GM21619 (cell line): Measurements from ENCODE around the gene ZNF569.
"Not testable (repeated sequence)": the region's sequence is repeated elsewhere in the genome, so short reads cannot be mapped to it uniquely, and the experiment has no call there.

Experiments used
- ATAC-seq: cut with Tn5 transposase; IDR thresholded peaks from one replicate; pipeline ENCODE4 v1.9.1; 2021; ENCODE audit not compliant: unreplicated experiment

ZNF569 gene

DNA sequence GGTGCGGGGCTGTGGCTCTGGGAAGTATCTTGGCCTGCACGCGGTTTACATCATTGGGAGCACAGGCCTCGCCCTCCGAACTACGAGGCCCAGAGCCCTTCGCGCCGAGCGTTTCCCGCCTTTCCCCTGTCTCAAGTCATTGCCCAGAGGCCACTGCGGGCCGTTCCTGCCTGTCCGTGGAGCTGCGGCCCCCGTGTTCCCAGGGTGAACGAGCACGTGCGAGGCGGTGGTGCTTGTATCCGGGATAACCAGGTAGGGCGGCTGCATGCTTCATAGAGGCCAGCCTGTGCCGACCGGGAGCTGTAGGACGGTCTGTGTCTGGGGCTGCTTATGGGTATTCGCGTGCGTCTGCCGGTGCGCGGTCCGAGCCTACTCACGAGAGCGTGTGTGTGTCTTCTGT is 63.8 kb downstream of the ZNF569 start:
- ATAC-seq = no peak

DNA sequence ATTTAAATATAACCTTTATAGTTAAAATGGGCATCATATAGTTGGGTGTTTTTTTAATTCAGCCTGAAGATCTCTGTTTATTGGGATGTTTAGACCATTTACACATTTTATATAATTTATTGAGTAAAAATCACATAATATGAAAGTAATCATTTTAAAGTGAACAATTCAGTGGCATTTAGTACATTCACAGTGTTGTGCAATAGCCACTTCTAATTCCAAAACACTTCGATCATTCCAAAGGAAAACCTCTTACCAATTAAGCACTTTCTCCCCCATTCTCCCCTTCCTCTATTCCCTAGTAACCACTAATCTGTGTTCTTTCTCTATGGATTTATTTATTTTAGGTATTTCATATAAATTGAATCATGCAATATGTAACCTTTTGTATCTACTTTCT is 66.2 kb downstream of the ZNF569 start:
- no peak for ATAC-seq

DNA sequence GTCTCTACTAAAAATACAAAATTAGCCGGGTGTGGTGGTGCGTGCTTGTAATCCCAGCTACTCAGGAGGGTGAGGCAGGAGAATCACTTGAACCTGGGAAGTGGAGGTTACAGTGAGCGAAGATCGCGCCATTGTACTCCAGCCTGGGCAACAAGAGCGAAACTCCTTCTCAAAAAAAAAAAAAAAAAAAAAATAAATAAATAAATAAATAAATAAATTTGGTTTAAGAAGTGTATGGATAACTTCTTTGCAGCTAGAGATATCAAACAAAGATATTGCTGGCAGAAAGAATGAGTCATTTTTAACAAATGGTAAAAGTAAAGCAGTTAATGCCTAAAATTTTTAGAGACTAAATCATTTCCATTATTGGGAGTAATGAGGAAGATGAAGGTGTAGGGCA is 75.8 kb downstream of the ZNF569 start:
- not testable (repeated sequence) for ATAC-seq

DNA sequence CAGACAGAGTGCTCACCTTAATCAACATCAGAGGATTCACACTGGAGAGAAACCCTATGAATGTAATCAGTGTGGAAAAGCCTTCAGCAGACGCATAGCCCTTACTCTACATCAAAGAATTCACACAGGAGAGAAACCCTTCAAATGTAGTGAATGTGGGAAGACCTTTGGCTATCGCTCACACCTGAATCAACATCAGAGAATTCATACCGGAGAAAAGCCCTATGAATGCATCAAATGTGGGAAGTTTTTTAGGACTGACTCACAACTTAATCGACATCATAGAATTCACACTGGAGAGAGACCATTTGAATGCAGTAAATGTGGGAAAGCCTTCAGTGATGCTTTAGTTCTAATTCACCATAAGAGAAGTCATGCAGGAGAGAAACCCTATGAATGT is 78.0 kb downstream of the ZNF569 start:
- ATAC-seq = no peak

DNA sequence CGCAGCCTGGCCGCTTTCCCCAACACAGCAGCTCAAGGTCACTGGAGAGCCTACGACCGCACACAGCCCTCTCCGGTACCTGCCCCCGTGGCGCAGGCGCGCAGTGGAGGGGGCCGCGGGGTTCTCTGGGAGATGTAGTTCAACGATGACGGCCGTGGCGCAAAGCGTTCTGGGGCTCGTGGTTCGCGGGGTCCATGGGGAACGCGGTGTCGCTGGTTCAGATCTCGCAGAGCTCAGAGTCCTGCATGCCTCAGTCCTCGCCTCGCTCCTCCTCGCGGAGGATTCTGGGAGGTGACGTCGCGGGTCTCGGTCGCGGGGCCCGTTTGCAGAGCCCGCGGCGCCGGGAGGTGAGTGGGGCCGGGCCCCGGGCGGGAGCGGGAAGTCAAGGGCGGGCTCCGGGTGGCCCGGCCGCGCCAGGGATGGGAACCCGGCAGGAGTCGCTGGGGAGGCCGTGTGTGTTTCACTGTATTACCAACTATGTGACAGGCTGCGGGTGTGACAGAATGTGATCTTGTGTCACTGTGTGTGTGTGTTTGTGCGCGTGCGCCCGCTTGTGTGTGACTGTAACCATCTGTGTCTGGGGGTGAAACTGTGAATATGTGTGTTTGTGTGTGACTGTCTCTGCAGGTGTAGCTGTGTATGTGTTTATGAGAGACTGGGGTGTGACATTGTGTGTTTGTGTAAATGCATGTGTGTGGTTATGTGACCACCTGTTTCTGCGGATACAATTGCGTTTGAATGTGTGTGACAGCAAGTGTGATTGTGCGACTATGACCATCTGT is 96.2 kb downstream of the ZNF569 start, which contains the start of gene ZNF527:
Gene ZNF527 (plus strand): TSS at position 220 of the 782 bp plus-strand sequence. CDS start 3,100 bp downstream, outside the sequence.
- peak; percentile 97 for ATAC-seq

DNA sequence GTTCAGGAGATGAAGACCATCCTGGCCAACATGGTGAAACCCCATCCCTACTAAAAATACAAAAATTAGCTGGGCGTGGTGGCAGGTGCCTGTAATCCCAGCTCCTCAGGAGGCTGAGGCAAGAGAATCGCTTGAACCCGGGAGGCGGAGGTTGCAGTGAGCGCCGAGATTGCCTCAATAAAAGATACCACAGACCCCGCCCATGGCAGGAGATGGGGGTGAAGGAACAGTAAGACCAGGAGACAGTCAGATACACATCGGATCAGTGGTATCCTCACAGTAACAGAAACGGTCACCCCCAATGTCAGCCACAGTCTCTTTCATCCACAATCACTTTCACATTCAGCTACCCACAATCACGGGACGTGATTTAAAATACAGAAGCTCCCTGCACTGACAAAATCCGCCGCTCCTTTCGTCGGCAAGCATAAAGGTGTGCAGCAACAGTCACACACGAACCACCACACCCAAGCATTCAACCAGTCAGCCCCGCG is 96.8 kb downstream of the ZNF569 start:
- ATAC-seq = peak; percentile 17

DNA sequence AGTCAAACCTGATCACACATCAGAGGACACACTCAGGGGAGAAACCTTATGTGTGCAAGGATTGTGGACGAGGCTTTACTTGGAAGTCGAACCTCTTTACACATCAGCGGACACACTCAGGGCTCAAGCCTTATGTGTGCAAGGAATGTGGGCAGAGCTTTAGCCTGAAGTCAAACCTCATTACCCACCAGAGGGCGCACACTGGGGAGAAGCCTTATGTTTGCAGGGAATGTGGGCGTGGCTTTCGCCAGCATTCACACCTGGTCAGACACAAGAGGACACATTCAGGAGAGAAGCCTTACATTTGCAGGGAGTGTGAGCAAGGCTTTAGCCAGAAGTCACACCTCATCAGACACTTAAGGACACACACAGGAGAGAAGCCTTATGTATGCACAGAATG is 104.5 kb downstream of the ZNF569 start:
- no peak for ATAC-seq

DNA sequence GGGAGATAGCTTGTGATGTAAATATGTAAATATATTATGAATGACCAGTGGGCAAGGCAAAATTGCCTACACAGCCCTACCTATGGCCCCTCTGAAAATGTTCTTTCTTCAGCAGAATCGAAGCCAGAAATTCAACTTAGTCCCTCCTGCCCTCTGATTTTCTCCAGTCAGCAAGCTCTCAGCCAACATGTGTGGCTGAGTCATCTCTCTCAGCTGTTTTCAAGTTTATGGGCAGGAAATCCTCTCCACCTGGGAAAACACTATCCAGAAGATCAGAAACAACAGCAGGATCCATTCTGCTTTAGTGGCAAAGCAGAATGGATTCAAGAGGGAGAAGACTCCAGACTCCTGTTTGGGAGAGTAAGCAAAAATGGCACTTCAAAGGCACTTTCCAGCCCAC is 105.2 kb downstream of the ZNF569 start:
- ATAC-seq = no peak
